Breast epithelium (tissue), 3 donors: Measurements from ENCODE around the gene ZNF407.

Source experiments
- POLR2A ChIP-seq: fragments of 450-650 bp; IDR thresholded peaks from one replicate; pipeline ENCODE4 v1.6.1; 2016; ENCODE audit warnings: antibody characterized with exemption, mild to moderate bottlenecking, moderate library complexity
- POLR2AphosphoS5 ChIP-seq, 3 donors: sonication (generic); formaldehyde crosslinking; IDR thresholded peaks; one replicate each; pipeline ENCODE4 v1.6.1; 2017; ENCODE audit warnings: antibody characterized with exemption in 3 of 3
- TF ChIP-seq, protein P1 (sequence below), 3 donors: fragments of 450-650 bp; IDR thresholded peaks; one replicate each; pipeline ENCODE4 v1.5.1; 2016 to 2017; ENCODE audit warnings: antibody characterized with exemption in 3 of 3, mild to moderate bottlenecking in 3 of 3, moderate library complexity in 3 of 3

DNA sequence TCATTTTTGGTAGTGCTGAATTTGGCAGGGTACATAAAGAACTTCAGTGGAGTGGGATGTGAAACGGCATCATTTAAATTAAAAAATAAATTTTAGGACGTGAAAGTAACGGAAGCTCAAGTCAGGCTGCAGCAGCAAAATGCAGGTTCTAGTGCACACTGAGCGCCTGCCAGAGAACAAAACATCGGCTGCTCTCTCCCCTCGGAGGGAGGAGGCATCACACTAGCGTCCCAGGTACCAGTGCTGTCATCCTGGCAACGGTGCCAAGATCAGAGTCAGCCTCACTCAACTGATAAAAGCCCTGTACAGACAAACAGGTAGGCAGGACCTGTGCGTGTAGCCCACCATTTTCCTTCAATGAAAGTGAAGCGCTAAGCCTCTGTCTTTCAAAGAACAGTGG lies 349.7 kb downstream of the ZNF407 start:
- TF ChIP-seq, protein P1, sequence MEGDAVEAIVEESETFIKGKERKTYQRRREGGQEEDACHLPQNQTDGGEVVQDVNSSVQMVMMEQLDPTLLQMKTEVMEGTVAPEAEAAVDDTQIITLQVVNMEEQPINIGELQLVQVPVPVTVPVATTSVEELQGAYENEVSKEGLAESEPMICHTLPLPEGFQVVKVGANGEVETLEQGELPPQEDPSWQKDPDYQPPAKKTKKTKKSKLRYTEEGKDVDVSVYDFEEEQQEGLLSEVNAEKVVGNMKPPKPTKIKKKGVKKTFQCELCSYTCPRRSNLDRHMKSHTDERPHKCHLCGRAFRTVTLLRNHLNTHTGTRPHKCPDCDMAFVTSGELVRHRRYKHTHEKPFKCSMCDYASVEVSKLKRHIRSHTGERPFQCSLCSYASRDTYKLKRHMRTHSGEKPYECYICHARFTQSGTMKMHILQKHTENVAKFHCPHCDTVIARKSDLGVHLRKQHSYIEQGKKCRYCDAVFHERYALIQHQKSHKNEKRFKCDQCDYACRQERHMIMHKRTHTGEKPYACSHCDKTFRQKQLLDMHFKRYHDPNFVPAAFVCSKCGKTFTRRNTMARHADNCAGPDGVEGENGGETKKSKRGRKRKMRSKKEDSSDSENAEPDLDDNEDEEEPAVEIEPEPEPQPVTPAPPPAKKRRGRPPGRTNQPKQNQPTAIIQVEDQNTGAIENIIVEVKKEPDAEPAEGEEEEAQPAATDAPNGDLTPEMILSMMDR (IDR thresholded peaks at IDR 0.05), result no peak
- no peak for TF ChIP-seq POLR2AphosphoS5 (IDR thresholded peaks at IDR 0.05)
- TF ChIP-seq POLR2A, result no peak
